NCI-H774 (cell line): Measurements from ENCODE around the gene SYPL1.

Experiments used
- DNase-seq: peaks from one replicate; lab custom pipeline; 2025; lab: John Stamatoyannopoulos, UW

SYPL1 gene

DNA sequence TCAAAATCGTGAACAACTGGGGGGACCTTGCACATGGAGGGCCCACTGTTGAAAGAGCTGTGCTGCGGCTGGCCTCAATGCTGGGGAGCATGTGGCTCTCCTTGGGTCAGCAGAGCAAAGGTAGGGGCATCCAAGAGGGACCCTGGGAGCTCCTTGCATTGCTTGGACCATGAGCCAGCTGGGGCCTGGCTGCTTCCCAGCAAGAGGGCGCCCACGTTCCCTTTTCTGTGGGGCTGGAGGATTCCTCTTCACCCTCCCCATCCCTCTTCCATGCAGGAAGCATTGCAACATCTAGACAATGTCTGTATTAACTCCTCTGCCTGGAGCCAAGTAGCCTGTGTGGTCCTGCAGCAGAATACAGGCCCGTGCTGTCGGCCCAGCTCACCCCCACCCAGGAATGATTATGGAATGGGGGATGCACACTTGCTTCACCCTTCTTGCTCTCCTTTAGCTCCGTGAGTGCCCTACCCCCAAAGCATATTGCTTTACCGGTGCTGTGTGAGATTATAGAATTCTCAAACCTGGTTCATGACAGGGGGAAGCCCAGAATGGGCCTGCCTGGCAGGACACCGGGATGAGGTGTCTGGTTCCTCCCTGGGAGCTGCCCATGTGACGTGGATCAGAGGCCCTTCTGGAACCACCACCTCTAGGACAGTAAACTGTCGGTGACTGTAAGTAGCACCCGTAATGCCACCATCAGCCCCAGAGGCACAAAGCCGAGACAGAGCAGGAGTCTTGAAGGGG, 61.9 kb downstream of the SYPL1 start:
- DNase-seq, result no peak

DNA sequence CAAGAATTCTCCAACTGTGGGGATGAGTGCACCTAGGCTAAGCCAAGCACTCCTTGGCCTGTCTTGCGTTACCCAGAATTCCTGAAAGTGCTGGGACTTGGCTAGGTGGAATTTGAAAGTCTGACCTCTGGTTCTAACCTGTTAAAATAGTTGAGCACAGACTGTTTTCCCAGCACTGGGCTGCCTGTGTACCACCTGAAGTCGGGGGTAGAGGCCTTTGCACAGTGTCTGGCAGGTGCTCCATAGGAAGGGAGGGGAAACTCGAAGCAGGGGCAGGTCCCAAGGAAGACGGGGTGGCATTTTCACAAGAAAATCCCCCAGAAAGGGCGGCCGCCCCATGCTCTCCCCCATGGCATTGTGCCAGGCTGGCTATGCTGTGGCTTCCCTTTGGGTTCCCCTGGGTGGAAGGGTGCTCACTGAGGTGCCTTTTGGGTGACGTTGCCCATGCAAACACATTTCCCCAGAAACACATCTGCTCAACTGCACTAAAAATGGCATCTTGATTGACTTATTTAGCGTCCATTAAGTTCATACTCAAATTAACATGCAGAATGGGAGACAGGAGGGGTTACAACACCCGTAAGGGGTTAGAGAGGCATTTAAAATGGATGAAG, 62.9 kb downstream of the SYPL1 start:
- no peak for DNase-seq

DNA sequence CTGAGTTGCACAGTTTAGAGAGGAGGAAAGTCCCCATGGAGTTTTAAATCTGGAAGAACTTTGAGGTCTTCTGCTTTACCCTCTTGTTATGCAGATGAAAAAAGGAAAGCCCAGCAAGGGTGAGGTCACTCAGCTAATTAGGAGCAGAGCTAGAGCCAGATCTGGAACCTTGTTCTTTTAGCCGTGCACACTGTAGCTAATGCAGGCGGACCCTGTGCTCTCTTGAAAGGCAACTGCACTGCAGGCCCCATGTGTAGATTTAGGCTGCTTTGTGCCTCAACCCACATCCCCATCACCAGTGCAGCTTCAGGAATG, 63.4 kb downstream of the SYPL1 start:
- DNase-seq, result no peak

DNA sequence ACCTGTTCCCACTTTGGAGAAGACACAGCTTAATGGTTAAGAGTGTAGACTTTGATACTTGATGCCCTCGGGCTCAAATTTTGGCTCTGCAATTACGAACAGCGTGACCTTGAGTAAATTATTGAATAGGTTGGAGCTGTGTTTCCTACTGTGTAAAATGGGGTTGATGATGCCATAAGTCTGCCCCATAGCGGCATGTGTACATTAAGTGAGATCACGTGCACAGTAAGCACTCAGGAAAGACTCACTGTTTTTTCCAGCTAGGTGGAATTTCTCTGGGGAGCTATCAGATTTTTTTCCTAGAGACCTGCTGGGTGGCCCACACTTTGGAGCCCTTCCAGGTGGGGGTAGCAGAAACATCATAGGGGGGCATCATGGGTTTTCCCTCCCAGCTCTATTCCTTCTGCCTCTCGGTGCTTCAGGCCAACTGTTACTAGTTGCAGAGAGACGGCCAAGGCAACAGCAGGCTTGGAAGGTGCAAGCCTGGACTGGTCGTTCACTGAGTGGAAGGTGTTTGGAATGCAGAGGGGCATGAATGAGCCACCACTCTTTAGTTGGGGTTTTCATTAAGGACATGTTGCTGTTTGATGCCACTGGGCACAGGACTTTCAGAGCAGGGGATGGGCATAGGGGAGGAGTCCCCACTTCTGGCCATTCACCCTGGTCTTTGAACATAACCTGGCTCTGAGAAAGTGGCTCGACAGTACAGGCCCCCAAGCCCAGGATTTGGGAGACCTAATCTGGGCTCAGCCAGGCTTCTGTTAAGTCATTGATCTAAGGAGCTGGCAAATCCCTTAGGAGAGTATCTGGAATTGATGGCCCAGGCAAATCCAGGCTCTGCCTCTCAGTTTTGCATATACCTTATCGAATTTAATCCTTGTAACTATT, 64.0 kb downstream of the SYPL1 start:
- no peak for DNase-seq

DNA sequence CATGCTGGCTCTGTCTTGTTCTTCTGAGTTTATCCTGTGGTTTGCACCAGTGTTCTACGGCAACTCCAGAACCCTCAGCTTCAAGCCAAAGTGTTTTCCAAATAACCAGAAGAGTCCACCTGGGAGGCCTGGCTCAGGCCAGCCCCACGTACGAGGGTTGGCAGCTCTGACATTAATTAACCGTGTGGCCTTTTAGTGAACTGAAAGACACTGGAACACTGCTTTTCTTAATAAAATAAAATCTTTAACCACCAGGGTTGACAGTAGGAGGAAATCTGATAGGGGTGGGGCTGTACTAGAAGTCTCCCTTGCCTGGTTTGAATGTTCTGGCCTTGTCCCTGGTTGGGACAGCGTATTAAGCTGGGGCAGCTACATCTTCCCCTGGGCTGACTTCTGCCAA, 64.9 kb downstream of the SYPL1 start:
- no peak for DNase-seq

DNA sequence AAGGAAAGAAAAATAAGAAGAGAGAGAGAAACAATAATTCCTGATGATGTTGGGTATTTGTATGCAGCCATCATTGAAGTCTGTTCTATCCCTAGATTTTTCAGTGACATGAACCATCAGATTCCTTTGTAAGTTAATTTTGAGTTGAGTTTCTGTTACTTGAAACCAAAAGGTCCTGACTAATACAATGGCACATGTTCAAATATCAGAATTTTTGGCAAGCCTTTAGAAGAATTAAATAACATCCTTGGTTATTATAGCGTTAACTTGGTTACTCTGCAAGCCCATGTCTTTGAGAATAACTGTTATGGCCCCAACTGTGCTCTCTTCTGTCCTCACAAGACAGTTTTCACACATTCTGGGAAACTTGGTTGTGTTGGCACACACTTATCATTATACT, 66.5 kb downstream of the SYPL1 start:
- DNase-seq, result no peak

DNA sequence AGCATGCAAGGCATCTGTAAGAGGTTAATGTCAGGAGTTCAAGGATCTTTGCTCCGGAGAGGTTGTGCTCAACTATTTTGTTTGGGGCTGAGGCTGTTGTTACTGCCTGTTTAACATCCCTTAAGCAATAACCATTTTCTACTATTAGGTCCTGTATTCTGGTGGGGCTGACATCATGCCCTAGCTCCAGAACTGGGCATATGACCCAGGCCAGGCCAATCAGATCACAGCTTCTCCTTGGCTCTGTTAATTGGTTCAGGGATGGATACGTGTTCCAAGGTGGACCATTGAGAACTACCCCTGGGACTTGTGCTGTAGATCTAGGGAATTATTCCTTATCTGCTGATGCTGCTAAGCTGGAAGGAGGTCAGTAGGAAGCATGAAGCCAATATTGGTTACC, 67.0 kb downstream of the SYPL1 start:
- no peak for DNase-seq

DNA sequence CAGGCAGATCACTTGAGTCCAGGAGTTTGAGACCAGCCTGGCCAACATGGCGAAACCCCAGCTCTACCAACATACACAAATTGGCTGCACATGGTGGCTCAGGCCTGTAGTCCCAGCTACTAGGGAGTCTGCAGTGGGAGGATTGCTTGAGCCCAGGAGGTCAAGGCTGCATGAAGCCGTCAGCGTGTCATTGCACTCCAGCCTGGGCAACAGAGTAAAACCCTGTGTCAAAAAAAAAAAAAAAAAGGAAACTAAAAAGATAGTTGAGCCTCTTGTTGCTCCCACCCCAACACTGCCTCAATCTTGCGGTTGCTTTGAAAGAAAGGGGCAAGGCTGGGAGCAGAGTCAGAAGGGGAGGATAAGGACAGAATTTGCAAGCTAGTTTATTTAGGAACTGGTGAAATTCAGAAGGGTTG, 69.9 kb downstream of the SYPL1 start:
- no peak for DNase-seq

DNA sequence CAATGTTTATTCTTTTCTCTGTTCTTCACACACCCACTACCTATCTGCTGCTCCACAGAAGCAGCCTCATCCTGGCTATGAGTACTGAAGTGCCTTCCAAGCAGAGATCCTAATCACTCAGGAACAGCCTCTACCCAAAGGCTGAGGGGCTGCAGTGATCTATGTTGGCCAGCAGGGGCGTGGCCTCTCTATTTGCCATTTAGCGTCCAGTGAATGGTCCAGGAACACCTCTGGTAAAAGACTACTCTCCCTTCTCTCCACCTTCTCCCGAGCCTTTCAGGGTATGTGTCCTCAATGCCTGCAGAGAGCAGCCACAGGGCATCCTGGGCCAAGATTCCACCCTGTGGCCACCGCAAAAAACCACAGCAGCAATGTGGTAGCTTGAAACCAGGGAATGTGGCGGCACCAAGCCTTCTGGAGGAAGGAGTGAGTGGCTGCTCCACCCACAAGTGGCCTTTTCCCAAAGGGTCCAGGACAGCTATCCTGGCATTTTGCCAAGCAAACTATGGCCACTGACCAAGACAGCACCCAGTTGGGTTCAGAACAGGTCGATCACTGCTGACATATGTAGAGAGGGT, 70.9 kb downstream of the SYPL1 start:
- DNase-seq, result no peak
